AG09319 (cell line): ENCODE measurements around the gene ZNF41.

Source experiments
- DNase-seq: peaks from one replicate; pipeline ENCODE4 v3.0.0-alpha.2; 2010; ENCODE audit warnings: low read depth; ENCODE audit errors: extremely low read depth
- TF ChIP-seq, protein P1 (sequence below): IDR thresholded peaks from 2 replicates; pipeline ENCODE4 v1.5.1; 2011; ENCODE audit warnings: low read depth, mild to moderate bottlenecking, inconsistent platforms, low read length, moderate library complexity

ZNF41 gene

GRCh38 chrX:47430925-47431324 is 52.1 kb downstream of the ZNF41 start:
- TF ChIP-seq, protein P1, sequence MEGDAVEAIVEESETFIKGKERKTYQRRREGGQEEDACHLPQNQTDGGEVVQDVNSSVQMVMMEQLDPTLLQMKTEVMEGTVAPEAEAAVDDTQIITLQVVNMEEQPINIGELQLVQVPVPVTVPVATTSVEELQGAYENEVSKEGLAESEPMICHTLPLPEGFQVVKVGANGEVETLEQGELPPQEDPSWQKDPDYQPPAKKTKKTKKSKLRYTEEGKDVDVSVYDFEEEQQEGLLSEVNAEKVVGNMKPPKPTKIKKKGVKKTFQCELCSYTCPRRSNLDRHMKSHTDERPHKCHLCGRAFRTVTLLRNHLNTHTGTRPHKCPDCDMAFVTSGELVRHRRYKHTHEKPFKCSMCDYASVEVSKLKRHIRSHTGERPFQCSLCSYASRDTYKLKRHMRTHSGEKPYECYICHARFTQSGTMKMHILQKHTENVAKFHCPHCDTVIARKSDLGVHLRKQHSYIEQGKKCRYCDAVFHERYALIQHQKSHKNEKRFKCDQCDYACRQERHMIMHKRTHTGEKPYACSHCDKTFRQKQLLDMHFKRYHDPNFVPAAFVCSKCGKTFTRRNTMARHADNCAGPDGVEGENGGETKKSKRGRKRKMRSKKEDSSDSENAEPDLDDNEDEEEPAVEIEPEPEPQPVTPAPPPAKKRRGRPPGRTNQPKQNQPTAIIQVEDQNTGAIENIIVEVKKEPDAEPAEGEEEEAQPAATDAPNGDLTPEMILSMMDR, result no peak
- no peak for DNase-seq

DNA sequence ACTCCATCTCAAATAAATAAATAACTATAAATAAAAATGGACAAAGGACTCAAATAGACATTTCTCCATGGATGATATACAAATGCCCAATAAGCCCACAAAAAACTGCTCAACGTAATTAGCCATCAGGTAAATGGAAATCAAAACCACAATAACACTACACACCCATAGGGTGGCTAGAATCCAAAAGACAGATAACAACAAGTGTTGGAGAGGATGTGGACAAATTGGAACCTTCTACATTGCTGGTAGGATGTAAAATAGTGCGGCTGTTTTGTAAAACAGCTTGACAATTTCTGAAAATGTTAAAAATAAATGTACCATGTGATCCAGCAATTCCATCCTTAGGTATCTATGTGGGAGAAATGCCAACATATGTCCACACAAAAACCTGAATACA is 60.6 kb downstream of the ZNF41 start:
- no peak for DNase-seq
- TF ChIP-seq, protein P1, result no peak

- DNase-seq, result no peak
- TF ChIP-seq, protein P1, result no peak
Observed at GRCh38 chrX:47420962-47421361, 62.1 kb downstream of the ZNF41 start.

DNA sequence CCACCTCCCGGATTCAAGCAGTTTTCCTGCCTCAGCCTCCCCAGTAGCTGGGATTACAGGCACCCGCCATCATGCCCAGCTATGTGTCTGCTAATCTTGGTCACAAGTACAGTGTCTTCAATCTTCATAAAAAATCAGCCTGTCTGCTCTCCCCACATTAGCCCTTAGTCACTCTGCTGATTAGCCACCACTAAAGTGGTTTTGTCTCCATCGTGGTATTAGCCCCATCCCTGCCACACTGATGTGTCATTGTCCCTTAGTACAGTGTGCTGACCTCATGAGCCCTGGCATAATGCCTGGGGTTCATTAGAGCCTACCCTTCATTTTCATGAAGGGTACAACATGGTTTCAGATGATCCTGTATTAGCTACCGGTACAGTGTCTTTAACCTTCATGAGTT is 62.8 kb downstream of the ZNF41 start:
- DNase-seq, result no peak

GRCh38 chrX:47413179-47413594 is 69.8 kb downstream of the ZNF41 start:
- TF ChIP-seq, protein P1, result no peak
- no peak for DNase-seq

More for the DNA sequence above, 62.8 kb downstream of the ZNF41 start:
- TF ChIP-seq, protein P1, result no peak
